KBM-7 (cell line): ENCODE data around the gene CCDC33.
"Not testable (repeated sequence)": the region's sequence is repeated elsewhere in the genome, so short reads cannot be mapped to it uniquely, and the experiment has no call there.

Experiments used
- DNase-seq: peaks from one replicate; pipeline ENCODE4 v3.0.0-alpha.2; 2015
- in situ Hi-C: fragments of 300-500 bp; cut with MboI; formaldehyde crosslinking; loops from 2 replicates; pipeline ENCODE4 v1.14.3; 2020; ENCODE audit warnings: low sequenced_read_pairs, low pct_unique_long_range_greater_than_20kb, mixed read lengths

CCDC33 gene

GRCh38 chr15:74338676-74339075, 102.5 kb downstream of the CCDC33 start:
- DNase-seq = no peak
- in situ Hi-C loops = no loop called here

- no peak for DNase-seq
- in situ Hi-C loops = no loop called here
Observed at GRCh38 chr15:74339371-74339770, 103.2 kb downstream of the CCDC33 start.

GRCh38 chr15:74340150-74340549, 104.0 kb downstream of the CCDC33 start:
- no peak for DNase-seq
- in situ Hi-C loops = no loop called here

- in situ Hi-C loops = no loop called here
- DNase-seq = no peak
Observed at GRCh38 chr15:74343127-74343796, 107.1 kb downstream of the CCDC33 start.

GRCh38 chr15:74343797-74344127, 107.6 kb downstream of the CCDC33 start:
- in situ Hi-C loops = no loop called here
- DNase-seq = no peak

GRCh38 chr15:74345051-74345450, 108.9 kb downstream of the CCDC33 start:
- no peak for DNase-seq
- in situ Hi-C loops = no loop called here

- in situ Hi-C loops = no loop called here
- DNase-seq = no peak
Observed at GRCh38 chr15:74347757-74348250, 111.7 kb downstream of the CCDC33 start.

- in situ Hi-C loops = no loop called here
- no peak for DNase-seq
Observed at GRCh38 chr15:74349241-74349778, 113.2 kb downstream of the CCDC33 start.

- in situ Hi-C loops = no loop called here
- no peak for DNase-seq
Observed at GRCh38 chr15:74350295-74351275, 114.5 kb downstream of the CCDC33 start.

- DNase-seq = no peak
- in situ Hi-C loops = no loop called here
Observed at GRCh38 chr15:74351670-74352069, 115.5 kb downstream of the CCDC33 start.

GRCh38 chr15:74352393-74352910, 116.3 kb downstream of the CCDC33 start:
- in situ Hi-C loops = no loop called here
- no peak for DNase-seq

GRCh38 chr15:74353992-74354391, 117.9 kb downstream of the CCDC33 start:
- in situ Hi-C loops, DNase-seq: not testable (repeated sequence)

GRCh38 chr15:74356050-74356449, 119.9 kb downstream of the CCDC33 start:
- in situ Hi-C loops, DNase-seq: not testable (repeated sequence)

- DNase-seq, in situ Hi-C loops: not testable (repeated sequence)
Observed at GRCh38 chr15:74357514-74357913, 121.4 kb downstream of the CCDC33 start.

GRCh38 chr15:74359376-74359775, 123.2 kb downstream of the CCDC33 start:
- in situ Hi-C loops = not testable (repeated sequence)

GRCh38 chr15:74360855-74361254, 124.7 kb downstream of the CCDC33 start:
- DNase-seq, in situ Hi-C loops: not testable (repeated sequence)

More at GRCh38 chr15:74359376-74359775, 123.2 kb downstream of the CCDC33 start:
- DNase-seq = not testable (repeated sequence)

GRCh38 chr15:74362482-74362881, 126.4 kb downstream of the CCDC33 start:
- no peak for DNase-seq
- in situ Hi-C loops = no loop called here

GRCh38 chr15:74364936-74365597, 128.9 kb downstream of the CCDC33 start:
- in situ Hi-C loops = no loop called here
- no peak for DNase-seq
